GM20000 (cell line): Measurements from ENCODE around the gene PAPSS1.

Experiments
- DNase-seq: peaks from one replicate; pipeline ENCODE4 v3.0.0; 2012; ENCODE audit warnings: low spot score
- CTCF ChIP-seq: IDR thresholded peaks from 2 replicates; pipeline ENCODE4 v1.5.1; 2012; ENCODE audit warnings: mild to moderate bottlenecking, control low read depth; ENCODE audit errors: extremely low read depth, missing control alignments

Gene PAPSS1

GRCh38 chr4:107711831-107712230 lies 8.2 kb downstream of the PAPSS1 start:
- no peak for TF ChIP-seq CTCF
- no peak for DNase-seq

- no peak for TF ChIP-seq CTCF
- DNase-seq: no peak
Observed at GRCh38 chr4:107710493-107711459, 9.3 kb downstream of the PAPSS1 start.

GRCh38 chr4:107709916-107710315 lies 10.1 kb downstream of the PAPSS1 start:
- no peak for DNase-seq
- no peak for TF ChIP-seq CTCF

GRCh38 chr4:107708225-107708624 lies 11.8 kb downstream of the PAPSS1 start:
- no peak for TF ChIP-seq CTCF
- DNase-seq: no peak

DNA sequence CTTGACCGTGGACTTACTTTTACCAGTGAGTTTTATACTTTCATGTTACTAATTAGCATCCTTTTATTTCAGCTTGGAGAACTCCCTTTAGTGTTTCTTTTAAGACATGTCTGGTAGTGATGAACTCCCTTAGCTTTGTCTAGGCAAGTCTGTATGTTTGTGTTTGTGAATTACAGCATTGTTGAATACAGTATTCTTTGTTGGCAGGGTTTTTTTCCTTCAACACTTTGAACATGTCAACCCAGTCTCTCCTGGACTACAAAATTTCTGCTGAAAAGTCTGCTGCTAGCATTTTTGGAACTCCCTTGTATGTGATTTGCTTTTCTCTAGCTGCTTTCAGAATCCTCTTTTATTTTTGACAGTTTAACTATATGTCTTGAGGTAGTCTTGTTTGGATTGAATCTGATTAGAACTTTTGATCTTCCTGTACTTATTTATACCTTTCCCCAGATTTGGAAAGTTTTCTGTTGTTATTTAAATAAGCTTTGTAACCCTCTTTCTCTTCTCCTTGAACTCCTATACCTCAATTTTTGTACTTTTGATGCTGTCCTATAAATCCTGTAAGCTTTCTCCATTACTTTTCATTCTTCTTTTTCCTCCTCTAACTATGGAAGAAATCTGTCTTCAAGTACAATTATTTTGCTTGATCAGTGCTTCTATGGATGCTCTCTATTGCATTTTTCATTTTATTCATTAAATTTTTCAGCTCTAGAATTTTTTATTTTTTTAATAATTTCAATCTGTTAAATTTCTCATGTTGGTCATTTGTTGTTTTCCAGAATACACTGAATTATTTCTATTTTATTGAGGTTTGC lies 14.1 kb downstream of the PAPSS1 start:
- TF ChIP-seq CTCF: no peak
- no peak for DNase-seq

- DNase-seq: no peak
Observed at GRCh38 chr4:107701565-107701964, 18.5 kb downstream of the PAPSS1 start.

More at GRCh38 chr4:107701565-107701964, 18.5 kb downstream of the PAPSS1 start:
- no peak for TF ChIP-seq CTCF
